ENCODE measurements around the gene SCG2.
A peak's percentile ranks its signal among the peaks of the same experiment; 100 is the strongest.

The SCG2 gene

DNA sequence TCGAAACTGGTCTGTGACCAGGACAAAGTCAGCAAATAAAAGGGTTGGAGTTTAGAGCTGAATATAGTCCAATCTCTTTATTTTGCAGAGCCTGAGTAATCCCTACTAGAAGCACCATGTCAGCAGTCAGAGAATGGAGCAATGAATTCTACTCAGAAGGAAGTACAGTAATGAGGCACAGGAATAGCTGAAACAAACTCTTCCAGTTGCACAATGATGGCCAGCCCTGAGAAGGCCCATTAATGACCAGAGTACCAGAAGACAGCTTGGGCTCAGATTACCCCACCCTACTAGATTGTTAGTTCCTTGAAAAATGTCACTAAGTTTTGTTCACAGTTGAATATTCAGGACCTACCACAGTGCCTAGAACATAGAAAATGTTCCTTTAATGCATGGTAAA lies 40.3 kb upstream of the SCG2 start:
- DNase-seq (ENCODE audit: extremely low read depth, low read depth): no peak
- TF ChIP-seq, protein P1, sequence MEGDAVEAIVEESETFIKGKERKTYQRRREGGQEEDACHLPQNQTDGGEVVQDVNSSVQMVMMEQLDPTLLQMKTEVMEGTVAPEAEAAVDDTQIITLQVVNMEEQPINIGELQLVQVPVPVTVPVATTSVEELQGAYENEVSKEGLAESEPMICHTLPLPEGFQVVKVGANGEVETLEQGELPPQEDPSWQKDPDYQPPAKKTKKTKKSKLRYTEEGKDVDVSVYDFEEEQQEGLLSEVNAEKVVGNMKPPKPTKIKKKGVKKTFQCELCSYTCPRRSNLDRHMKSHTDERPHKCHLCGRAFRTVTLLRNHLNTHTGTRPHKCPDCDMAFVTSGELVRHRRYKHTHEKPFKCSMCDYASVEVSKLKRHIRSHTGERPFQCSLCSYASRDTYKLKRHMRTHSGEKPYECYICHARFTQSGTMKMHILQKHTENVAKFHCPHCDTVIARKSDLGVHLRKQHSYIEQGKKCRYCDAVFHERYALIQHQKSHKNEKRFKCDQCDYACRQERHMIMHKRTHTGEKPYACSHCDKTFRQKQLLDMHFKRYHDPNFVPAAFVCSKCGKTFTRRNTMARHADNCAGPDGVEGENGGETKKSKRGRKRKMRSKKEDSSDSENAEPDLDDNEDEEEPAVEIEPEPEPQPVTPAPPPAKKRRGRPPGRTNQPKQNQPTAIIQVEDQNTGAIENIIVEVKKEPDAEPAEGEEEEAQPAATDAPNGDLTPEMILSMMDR (IDR thresholded peaks at IDR 0.05; ENCODE audit: low read depth, low read length): no peak

DNA sequence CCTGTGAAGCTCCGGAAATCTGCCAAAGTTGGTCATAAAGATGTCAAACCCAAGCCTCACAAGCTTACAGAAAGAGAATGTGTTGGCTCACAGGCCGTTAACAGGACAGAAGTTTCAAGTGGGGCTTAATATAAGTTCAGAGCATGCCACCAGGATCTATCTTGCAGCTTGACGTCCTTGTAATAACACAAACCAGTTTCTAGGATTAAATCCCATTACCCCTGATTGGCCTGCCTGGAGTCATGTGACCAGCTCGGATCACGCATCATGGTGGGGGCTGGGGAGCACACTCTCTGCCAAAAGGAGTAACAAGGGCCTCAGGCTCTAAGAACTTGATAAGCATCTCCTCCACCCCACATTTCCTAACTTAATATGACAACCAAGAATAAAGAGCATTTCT lies 38.9 kb upstream of the SCG2 start:
- no peak for DNase-seq (ENCODE audit: extremely low read depth, low read depth)

DNA sequence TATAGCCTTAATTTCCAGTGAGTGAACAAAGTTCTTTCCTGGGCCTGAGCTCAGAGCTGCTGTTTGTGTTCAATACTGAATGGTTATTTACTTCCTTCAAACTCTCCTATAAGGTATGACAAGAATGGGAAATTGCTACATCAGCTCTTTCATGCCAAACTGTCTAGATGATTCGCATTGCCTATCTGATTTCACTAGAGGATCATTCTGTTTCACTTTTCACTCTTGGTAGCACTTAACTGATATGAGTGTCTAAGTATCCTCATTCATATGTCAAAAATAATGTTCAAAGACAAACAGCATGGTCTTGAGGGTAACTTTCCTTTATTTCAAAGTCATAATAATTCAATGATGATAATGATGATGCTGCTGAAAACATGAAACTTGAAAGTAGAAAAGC lies 32.9 kb upstream of the SCG2 start:
- TF ChIP-seq, protein P1 (IDR thresholded peaks at IDR 0.05; ENCODE audit: low read depth, low read length): no peak
- no peak for DNase-seq (ENCODE audit: extremely low read depth, low read depth)

More for the DNA sequence above, 38.9 kb upstream of the SCG2 start:
- TF ChIP-seq, protein P1 (IDR thresholded peaks at IDR 0.05; ENCODE audit: low read depth, low read length): no peak

DNA sequence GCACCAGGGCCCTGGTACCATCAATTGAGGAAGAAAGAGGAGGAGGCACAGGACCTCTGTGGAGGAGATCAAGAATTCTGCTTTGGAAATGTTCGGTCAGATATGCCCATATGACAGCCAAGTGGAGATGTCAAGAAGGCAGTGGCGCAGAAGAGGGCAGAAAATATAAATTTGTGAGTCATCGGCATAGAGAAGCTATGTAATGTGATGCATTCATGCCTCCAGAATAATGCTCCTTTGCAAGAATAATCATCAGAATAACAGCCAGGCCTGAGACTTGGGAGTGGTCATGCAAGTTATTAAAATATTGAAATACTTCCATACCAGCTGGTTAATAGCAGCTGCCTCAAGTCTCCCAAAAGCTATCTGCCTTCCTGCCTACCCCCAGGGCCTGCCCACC lies 32.1 kb upstream of the SCG2 start:
- TF ChIP-seq, protein P1 (IDR thresholded peaks at IDR 0.05; ENCODE audit: low read depth, low read length): no peak
- no peak for DNase-seq (ENCODE audit: extremely low read depth, low read depth)

DNA sequence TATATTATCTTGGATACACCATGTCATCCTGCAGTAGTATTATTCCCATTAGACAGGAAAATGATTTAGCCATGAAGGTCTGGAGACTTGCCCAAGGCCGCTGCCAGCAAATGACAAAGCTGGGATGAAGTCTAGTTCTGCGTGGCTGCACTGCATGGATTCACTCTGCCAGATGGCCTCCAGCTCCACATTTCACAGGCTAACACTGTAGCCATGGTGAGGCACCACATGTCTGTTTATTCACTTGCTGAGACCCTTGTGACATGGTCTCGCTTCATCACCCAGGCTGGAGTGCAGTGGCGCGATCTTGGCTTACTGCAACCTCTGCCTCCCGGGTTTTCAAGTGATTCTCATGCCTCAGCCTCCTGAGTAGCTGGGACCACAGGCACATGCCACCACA lies 31.5 kb upstream of the SCG2 start:
- TF ChIP-seq, protein P1 (IDR thresholded peaks at IDR 0.05; ENCODE audit: low read depth, low read length): no peak
- no peak for DNase-seq (ENCODE audit: extremely low read depth, low read depth)

DNA sequence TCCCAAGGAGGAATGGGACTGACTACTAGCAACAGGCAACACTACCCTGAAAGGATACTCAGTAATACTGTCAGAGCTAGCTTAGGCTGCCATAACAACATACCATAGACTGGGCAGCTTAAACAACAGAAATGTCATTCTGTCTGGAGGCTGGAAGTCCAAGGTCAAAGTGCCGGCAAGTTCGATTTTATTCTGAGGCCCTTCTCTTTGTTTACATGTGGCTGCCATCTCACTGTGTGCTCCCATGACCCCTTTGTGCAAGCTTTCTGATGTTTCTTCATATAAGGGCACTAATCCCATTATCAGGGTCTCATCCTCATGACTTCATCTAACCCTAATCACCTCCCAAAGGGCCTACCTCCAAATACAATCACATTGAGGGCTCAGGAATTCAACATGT lies 30.7 kb upstream of the SCG2 start:
- DNase-seq (ENCODE audit: extremely low read depth, low read depth): no peak
- TF ChIP-seq, protein P1 (IDR thresholded peaks at IDR 0.05; ENCODE audit: low read depth, low read length): no peak

DNA sequence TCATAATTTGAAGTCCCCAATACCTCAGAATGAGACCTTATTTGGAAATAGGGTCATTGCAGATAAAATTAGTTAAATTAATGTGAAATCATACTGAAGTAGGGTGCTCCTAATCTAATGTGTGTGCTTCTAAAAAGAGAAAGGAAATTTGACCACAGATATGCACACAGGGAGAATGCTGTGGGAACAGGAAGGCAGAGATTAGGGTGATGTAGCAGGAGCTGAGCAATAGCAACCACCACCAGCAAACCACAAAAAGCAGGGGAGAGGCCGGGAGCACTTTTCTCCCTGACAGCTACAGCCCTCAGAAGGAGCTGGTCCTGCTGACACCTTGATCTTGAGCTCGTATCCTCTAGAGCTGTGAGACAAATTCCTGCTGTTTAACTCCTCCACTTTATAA lies 24.6 kb upstream of the SCG2 start:
- peak; percentile 22 for DNase-seq (ENCODE audit: extremely low read depth, low read depth)
- TF ChIP-seq, protein P1 (IDR thresholded peaks at IDR 0.05; ENCODE audit: low read depth, low read length): no peak
